Activated effector memory CD4-positive, alpha-beta T cell treated with anti-CD3 and anti-CD28 coated beads, Interleukin-2, amount 50 U/mL, for 16 hours (primary cell): Measurements from ENCODE around the gene PNMA6E.

ENCODE experiments used
- DNase-seq: peaks from one replicate; pipeline ENCODE4 v3.0.0-alpha.2; 2020

The PNMA6E gene

GRCh38 chrX:153401133-153401764 lies at the start of gene PNMA6E:
Gene PNMA6E (minus strand): TSS chrX:153401350. CDS start chrX:153398849, 2,501 bp downstream.
- no peak for DNase-seq

GRCh38 chrX:153450949-153451277 lies 49.8 kb upstream of the PNMA6E start:
- DNase-seq: no peak

- DNase-seq: no peak
Observed at GRCh38 chrX:153450114-153450948, 49.2 kb upstream of the PNMA6E start.

- no peak for DNase-seq
Observed at GRCh38 chrX:153449368-153450113, 48.4 kb upstream of the PNMA6E start.

GRCh38 chrX:153448556-153449367 lies 47.6 kb upstream of the PNMA6E start:
- DNase-seq: no peak

- no peak for DNase-seq
Observed at GRCh38 chrX:153447581-153447960, 46.4 kb upstream of the PNMA6E start.

GRCh38 chrX:153446950-153447580 lies 45.9 kb upstream of the PNMA6E start:
- no peak for DNase-seq

GRCh38 chrX:153446636-153446936 lies 45.4 kb upstream of the PNMA6E start:
- DNase-seq: no peak

- no peak for DNase-seq
Observed at GRCh38 chrX:153445856-153446635, 44.9 kb upstream of the PNMA6E start, which contains the start of gene TREX2. Gene TREX2 (minus strand): TSS chrX:153446056. CDS start chrX:153445430, 626 bp downstream.

- no peak for DNase-seq
Observed at GRCh38 chrX:153445106-153445855, 44.1 kb upstream of the PNMA6E start.

GRCh38 chrX:153444333-153445011 lies 43.3 kb upstream of the PNMA6E start:
- no peak for DNase-seq

GRCh38 chrX:153443476-153444332 lies 42.6 kb upstream of the PNMA6E start:
- no peak for DNase-seq

GRCh38 chrX:153442463-153442862 lies 41.3 kb upstream of the PNMA6E start:
- DNase-seq: no peak

- DNase-seq: no peak
Observed at GRCh38 chrX:153441981-153442380, 40.8 kb upstream of the PNMA6E start.

GRCh38 chrX:153441296-153441695 lies 40.1 kb upstream of the PNMA6E start:
- DNase-seq: no peak

- no peak for DNase-seq
Observed at GRCh38 chrX:153440556-153441135, 39.5 kb upstream of the PNMA6E start.

GRCh38 chrX:153439977-153440376 lies 38.8 kb upstream of the PNMA6E start:
- DNase-seq: no peak

GRCh38 chrX:153438532-153438931 lies 37.4 kb upstream of the PNMA6E start:
- DNase-seq: no peak

GRCh38 chrX:153435845-153436244 lies 34.7 kb upstream of the PNMA6E start:
- DNase-seq: no peak
